ENCODE results near the gene ZCWPW1.
A peak's percentile ranks its signal among the peaks of the same experiment; 100 is the strongest.
"Not testable (repeated sequence)": the region's sequence is repeated elsewhere in the genome, so short reads cannot be mapped to it uniquely, and the experiment has no call there.

The ZCWPW1 gene

GRCh38 chr7:100371561-100372171 lies 56.8 kb downstream of the ZCWPW1 start:
- no peak for DNase-seq

DNA sequence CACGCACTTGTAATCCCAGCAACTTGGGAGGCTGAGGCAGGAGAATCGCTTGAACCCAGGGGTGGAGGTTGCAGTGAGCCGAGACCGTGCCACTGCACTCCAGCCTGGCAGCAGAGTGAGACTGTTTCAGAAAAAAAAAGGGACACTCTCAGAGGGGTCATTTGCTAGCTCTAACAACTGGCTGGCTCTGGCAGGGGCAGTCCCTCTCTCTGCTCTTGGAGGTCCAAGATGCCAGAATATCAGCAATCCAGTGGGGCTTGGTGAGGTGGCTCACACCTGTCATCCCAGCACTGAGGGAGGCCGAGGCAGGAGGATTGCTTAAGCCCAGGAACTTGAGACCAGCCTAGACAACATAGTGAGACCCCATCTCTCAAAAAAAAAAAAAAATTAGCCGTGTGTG lies 57.8 kb downstream of the ZCWPW1 start:
- no peak for DNase-seq

GRCh38 chr7:100370303-100370702 lies 58.2 kb downstream of the ZCWPW1 start:
- DNase-seq: no peak

GRCh38 chr7:100369105-100369504 lies 59.4 kb downstream of the ZCWPW1 start:
- no peak for DNase-seq

DNA sequence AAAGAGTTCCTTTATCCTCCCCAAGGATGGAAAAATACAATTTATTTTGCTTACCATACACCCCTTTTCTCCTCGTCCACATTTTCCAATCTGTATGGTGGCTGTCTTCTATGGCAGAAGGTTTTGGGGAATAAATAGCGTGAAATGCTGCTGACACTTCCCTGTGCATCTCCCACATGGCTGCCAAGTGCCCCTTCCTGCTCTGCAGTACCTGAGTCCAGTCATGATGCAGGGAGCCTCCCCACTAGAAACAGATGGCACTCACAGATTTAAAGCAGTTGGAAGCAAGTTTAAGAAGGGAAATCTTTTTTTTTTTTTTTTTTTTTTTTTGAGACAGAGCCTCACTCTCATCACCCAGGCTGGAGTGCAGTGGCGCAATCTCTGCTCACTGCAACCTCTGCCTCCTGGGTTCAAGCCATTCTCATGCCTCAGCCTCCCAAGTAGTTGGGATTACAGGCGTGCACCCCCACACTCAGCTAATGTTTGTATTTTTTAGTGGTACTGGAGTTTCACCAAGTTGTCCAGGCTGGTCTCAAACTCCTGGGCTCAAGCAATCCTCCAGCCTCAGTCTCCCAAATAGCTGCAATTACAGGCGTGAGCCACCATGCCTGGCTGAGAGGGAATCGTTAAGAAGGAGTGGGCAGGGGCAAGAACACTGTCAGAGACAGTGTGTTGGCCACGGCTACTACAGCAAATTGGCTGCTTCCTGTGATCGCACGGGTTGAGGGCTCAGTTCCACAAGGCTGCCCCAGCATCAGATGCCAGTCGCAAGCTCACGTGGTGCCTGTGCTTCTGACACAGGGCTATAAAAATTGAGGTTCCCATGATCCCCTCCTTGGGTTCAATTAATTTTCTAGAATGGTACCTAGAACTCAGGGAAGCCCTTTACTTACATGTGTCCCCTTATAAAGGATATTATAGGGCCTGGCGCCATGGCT lies 60.6 kb downstream of the ZCWPW1 start:
- DNase-seq: no peak

DNA sequence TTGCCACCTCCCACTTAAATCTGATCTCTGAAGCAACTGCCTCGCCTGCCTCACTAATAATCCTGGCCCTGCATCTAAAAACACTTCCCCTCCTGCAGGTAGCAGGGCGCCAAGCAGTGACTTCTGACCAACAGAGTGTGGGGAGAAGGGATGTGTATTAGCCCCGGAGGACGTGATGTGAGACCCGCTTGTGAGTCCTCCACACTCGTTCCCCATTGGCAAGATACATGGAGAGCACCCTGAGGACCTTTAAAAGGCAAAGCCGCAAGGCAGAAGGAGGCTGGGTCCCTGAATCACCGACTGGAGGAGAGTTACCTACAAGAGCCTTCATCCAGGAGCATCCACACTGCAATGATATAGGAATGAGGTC lies 61.3 kb downstream of the ZCWPW1 start:
- no peak for DNase-seq

GRCh38 chr7:100366411-100367250 lies 61.9 kb downstream of the ZCWPW1 start:
- DNase-seq: no peak

DNA sequence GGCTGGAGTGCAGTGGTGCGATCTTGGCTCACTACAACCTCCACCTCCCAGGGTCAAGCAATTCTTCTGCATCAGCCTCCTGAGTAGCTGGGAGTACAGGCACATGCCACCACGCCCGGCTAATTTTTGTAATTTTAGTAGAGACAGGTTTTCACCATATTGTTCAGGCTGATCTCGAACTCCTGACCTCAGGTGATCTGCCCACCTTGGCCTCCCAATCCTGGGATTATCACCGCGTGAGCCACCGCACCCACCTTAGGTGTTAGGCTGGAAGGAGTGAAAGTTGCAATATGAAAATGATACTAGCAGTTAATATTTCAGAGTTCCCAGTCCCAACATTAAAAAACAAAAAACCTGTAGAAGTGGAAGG lies 62.5 kb downstream of the ZCWPW1 start:
- DNase-seq: not testable (repeated sequence)

DNA sequence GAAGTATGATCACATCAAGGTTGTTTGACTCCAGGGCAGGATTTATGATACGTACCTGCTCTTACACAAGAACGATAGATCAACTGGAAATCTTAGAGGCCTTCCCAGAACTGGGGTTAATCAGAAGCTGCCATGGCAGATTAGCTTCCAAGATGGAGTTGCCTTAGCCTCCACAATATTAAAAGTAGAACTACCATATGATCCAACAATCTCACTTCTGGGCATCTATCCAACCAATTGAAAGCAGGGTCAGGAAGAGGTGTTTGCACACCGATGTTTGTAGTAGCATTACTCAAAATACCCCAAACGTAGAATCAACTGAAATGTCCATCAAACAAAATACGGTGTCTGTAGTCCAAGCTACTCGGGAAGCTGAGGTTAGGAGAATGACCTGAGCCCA lies 64.0 kb downstream of the ZCWPW1 start:
- no peak for DNase-seq

- DNase-seq: not testable (repeated sequence)
Observed at GRCh38 chr7:100363797-100364196, 64.7 kb downstream of the ZCWPW1 start.

GRCh38 chr7:100363098-100363497 lies 65.4 kb downstream of the ZCWPW1 start:
- DNase-seq: no peak

GRCh38 chr7:100360135-100360854 lies 68.2 kb downstream of the ZCWPW1 start:
- no peak for DNase-seq

DNA sequence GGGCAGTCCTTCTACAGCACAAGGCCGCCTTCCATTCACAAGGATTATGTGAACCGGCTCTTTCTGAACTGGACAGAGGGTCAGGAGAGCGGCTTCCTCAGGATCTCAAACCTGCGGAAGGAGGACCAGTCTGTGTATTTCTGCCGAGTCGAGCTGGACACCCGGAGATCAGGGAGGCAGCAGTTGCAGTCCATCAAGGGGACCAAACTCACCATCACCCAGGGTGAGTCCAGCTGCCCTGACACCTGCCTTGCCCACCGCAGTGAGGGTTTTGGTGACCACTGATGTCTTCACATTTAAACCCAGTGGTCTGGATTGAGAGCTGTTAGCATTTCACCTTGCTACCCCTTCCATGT lies 69.7 kb downstream of the ZCWPW1 start:
- no peak for DNase-seq

GRCh38 chr7:100358027-100358856 lies 70.3 kb downstream of the ZCWPW1 start, which contains the start of gene PILRB:
TSS of gene PILRB (plus strand) at chr7:100358117. CDS start at chr7:100358303, 186 bp downstream.
- no peak for DNase-seq

GRCh38 chr7:100357131-100357561 lies 71.4 kb downstream of the ZCWPW1 start:
- DNase-seq: no peak

GRCh38 chr7:100356416-100357068 lies 72.0 kb downstream of the ZCWPW1 start:
- no peak for DNase-seq

- DNase-seq: peak; percentile 76
Observed at GRCh38 chr7:100353685-100354330, 74.7 kb downstream of the ZCWPW1 start.

DNA sequence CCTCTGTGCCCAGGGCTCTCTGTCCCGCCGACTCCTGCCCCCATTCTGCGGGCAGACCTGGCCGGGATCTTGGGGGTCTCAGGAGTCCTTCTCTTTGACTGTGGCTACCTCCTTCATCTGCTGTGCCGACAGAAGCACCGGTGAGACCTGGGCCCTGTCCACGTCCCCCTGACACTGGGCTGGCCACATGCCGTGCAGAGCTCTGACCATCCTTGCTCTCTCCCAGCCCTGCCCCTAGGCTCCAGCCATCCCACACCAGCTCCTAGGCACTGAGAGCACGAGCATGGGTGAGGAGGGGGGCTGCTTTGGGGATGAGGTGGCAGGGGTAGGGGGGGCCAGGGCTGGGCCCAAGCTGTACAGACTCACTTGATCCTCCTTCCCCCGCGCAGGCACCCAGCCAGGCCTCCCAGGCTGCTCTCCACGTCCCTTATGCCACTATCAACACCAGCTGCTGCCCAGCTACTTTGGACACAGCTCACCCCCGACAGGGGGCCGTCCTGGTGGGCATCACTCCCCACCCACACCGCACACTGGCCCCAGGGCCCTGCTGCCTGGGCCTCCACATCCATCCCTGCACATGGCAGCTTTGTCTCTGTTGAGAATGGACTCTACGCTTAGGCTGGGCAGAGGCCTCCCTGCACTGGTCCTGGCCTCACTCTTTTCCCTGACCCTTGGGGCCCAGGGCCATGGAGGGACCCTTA lies 75.4 kb downstream of the ZCWPW1 start:
- DNase-seq: no peak

- DNase-seq: not testable (repeated sequence)
Observed at GRCh38 chr7:100352230-100352781, 76.2 kb downstream of the ZCWPW1 start.

DNA sequence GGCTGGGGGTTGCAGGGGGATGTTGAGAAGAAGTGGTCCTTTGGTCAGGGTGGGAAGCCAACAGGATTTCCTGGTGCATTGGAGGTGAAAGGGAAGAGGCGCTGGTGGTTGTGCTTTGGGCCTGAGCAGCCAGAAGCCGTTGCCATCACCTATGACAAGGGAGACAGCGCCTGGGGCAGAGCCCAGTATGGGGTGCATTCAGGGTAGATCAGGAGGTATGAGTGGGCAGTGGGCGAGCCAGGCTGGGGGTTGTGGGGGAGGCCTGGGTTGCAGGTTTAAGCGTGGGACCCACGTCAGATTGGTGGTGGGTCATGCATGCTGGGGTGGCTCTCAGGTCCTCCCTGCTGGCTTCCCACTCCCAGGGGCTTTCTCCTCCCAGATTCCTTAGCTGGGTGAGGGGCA lies 76.8 kb downstream of the ZCWPW1 start:
- peak; percentile 25 for DNase-seq

Measured in NK-92 treated with Interleukin-12 subunit alpha and Interleukin-12 subunit beta, amount 100 ng/mL, for 24 hours (cell line).